CD4-positive, alpha-beta T cell treated with Interferon alpha-2 for 1 hour (primary cell): ENCODE results near the gene CDH26.
"Not testable (repeated sequence)": the region's sequence is repeated elsewhere in the genome, so short reads cannot be mapped to it uniquely, and the experiment has no call there.

Source experiments
- DNase-seq, 2 donors: peaks; one replicate each; pipeline ENCODE4 v3.0.0-alpha.2; 2020 to 2022

The CDH26 gene

DNA sequence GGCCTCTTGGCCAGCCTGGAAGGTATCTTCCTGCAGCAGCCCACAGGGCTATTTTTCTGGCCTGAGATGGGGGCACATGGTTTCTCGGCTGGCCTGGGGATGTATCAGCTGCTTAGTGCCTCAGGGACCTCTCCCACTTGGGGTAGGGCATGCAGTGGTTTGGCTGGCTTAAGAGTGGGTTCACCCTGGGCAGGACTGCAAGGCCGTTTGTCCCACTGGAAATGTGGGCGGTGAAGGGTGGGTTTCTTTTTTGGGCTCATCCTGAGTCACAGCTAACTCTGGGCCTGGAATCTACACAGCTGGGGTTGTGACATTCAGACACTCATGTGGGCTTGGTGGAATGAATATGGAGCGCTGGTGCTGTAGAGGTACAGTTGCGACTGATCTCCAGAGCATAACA, 62.0 kb downstream of the CDH26 start:
- DNase-seq, result no peak

DNA sequence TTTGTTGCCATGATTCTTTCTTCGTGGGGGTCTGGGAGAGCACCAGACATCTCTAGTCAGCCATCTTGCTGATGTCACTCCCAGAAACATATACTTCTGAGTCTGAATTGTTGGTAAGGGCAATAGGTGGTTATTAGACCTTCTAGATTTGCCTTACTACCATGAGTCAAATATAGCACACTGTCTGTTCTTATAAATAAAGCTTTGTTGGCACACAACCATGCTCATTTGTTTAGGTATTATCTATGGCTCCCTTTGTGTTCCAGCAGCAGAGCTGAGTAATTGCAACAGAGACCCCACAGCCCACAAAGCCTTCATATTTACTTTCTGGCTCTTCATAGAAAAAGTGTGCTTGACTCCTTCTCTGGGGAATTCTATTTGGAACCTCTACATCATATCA, 62.9 kb downstream of the CDH26 start:
- no peak for DNase-seq

DNA sequence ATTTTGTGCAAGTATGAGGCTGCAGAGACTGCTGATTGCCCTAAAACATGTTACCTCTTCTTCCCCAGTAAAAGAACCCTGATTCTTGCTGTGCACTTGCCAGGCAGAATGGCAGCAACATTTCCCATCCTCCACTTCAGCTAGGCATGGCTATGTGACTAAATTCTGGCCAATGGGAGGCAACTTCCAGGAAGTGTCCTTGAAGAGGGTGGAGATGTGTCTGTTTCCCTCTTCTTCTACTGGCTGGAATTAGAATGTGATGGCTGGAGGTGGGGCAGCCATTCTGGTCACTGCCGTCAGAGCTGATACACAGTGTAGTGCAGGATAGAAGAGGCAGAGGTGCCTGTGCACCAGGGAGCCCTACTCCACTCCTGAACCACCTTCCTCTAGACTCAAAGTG, 64.6 kb downstream of the CDH26 start:
- no peak for DNase-seq

DNA sequence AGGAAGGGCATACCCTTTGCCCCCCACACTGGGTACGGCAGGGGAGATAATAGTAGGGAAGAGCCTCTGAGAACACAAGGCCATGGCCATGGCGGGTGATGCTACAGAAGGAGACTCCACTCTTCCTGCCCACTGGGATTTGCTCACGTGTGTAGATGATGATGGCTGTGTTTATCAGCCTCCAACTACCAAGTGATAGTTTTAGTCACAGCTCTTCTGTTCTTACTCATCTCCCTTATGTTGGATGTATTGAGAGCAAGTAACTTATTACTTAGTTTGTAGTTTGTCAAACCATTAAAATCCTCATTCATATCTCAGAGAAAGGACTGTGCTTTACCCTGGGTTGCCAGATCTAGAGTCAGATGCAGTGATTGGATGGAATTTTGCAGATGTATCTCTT, 66.0 kb downstream of the CDH26 start:
- no peak for DNase-seq

DNA sequence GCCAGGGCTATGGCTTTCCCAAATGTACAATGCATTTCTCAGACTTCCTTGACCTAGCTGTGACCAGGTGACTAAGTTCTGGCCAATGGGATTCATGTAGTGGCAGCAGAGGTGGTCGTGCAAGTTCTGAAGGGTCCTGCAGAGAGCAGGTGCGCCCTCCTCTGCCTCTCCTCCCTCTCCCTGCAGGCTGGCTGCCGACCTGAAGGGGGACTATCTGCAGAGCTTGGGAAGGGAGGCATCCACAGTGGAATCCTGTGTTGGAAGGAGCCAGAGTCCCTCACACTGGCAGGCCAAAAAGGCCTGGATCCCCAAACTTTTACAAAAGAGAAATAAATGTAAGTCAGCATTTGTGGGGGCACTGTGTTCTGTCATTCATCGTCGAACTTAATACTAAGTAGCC, 66.6 kb downstream of the CDH26 start:
- DNase-seq, result no peak

DNA sequence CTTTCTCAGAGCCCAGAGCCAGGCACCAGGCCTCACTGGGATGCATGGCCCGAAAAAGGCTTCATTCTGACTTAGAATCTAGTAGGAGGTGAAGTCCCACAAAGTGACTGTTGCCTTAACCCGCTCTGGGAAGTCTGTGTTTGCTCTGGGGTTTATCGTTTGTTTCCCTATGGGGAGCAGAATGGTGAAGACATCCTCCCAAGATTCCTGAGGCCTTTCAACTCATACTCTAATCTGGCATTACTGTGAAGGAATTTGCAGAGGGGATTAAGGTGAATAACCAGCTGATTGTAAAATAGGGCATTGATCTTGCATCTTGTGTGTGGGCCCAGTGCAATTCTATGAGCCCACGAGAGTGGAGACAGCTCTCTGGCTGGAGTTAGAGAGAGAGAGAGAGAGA, 67.8 kb downstream of the CDH26 start:
- no peak for DNase-seq

DNA sequence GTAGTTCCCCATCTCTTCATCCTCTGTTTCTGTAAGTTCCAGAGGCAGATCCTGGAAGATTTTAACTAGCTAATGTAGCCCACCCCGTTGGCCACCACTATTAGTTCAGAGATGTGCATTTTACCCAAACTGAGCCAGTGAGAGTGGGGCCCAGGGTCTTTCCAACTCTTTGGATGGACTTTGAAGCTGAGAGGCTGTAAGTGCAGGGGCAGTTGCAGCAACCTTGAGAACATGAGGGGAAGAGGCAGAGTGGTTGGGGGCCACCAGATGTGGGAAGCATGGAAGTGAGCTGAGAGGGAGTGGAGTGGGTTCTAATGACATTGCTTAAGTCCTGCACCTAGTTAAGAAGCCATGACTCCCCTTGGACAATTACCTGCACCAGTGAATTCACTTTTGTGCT, 72.2 kb downstream of the CDH26 start:
- DNase-seq, result no peak

DNA sequence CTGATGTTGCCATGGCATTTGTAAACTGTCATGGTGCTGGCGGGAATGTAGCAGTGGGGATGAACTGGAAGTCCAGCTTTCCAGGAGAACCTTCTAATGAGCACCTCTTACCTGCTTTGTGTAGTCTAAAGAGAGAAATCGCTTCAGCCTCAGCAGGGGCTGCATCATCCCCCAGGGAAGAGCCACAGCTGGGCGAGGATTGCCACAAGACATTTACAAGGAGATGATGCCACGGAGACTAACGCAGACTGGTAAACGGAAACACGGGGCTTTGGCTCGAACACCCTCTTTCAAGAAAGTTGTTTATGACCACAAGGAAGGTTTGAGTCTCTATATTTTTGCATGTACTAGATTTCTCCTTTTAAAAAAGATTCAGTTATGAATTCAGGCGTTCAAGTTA, 72.9 kb downstream of the CDH26 start:
- DNase-seq, result no peak

DNA sequence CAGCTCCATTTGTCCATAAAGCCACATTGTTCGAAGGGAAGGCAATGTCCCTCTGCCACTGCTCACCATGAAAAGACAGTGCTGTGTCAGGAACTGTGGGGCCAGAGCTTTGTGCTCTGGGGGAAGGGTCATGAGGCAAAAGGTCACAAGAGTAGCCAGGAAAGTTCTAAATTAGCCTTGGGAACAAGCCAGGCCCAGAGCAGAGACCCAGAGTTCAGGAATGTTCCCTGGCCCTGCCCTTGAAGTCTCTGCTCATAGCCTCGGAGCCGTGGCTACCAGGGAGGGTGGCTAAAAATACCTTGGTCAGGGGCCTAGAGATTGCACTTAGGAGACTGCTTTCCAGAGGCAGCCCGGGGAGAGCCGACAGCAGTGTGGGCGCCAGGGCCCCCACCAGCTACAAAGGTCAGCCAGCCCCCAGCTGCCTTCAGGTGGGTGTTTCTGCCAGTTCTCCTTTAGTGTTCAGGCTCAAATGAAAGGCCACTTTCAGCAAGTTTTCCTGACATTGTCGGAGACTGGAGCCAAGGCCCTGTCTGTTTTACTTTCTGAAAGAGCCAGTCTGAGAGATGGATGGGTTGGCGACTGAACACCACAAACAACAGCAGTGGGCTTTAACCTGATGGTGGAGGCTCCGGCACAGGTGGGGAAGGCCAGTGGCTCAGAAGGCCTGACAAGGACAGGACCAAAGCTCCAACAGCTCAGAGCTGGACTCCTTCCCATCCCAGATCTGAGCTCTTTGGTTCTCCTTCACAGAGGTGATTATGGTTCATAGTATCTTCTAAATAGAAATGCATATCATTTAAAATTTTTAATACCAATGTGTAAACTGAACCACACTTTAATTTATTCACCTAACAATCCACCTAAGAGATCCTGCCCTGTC, 76.2 kb downstream of the CDH26 start:
- no peak for DNase-seq

DNA sequence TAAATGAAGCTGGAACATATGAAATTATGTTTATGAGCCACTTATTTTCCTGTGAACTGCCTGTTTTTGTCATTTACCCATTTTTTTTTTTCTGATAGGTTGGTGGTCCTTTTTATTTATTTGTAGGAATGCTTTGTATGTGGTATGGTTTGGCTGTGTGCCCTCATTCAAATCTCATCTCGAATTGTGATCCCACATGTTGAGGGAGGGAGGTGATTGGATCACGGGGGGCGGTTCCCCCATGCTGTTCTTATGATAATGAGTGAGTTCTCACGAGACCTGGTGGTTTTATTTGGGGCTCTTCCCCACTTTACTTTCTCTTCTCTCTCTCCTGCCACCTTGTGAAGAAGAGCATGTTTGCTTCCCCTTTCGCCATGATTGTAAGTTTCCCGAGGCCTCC, 77.3 kb downstream of the CDH26 start:
- no peak for DNase-seq

DNA sequence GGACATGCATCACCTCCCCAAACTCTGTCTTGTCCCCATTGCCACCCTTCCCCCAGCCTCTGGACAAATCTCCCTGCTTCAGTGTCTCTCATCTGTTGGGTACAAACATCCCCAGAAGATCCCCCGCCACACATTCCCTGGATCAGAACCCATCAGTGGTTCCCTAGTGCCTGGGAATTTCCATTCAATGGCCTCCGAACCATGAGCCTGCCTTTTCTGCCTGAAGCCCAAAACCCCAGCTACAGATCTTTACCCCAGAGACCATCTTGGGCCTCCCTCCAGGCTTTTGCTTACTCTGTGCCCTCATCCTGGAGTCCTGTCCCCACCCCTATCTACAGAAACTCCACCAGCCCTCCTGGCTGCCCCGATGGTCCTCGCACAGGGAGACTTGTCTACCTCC, 78.1 kb downstream of the CDH26 start:
- DNase-seq, result no peak

DNA sequence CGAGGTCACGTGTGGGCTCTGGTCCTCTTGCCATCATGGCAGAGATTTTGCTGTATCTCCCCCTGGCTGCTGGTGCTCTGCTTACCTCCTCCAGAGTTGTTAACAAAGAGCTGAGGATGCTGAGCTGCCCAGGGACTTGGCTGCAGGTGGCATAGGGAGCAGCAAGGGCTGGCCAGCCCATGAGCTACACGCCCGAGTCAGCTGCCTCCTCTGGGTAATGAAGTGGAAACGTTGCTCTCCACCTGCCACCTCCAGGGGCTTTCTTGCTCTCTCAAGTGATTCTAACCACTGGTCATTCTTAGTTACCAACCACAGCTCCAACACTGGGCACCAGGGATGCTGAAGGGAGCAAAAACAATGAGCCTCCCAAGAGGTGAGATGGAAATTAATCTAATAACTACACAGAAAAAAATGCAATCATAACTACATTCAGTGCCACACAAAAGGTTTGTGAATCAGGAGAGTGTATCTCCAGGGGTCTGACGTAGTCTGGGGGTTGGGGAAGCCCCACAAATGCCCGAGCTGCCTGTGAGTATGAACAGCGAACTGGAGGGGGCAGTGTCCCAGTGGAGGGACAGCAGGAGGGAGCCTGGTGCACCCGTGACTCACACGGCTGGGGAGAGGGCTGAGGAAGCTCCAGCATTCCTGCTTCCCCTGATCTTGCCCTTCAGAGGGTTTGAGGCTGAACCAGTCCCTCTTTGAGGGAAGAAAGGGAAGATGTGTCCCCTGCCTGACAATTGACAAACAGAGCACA, 78.7 kb downstream of the CDH26 start:
- no peak for DNase-seq

DNA sequence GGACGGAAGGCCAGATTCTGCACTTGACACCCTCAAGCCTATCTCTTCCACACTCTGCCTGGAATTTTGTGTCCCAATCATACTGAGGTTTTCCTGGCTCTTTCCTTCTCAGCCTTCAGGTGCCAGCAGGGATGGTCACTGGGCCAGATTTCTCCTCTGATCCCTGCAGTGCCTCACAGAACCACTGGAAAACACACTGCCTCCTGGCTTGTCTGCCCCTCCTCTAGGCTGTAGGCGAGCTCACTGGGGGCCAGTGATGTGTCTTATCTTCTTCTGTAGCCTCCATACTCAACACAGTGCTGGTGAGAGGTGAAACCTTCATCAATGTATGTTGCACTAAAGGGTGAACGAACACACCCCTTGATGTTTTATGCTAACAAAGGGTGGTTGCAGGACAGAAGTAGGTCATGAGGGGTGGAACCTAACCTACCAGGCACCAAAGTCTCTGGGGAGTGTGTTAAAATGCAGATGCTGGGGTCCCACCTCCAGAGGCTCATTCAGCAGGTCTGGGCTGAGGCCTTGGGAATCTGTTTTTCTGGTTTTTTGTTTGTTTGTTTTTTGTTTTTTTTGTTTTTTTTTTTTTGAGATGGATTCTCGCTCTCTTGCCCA, 80.3 kb downstream of the CDH26 start:
- DNase-seq, result no peak

DNA sequence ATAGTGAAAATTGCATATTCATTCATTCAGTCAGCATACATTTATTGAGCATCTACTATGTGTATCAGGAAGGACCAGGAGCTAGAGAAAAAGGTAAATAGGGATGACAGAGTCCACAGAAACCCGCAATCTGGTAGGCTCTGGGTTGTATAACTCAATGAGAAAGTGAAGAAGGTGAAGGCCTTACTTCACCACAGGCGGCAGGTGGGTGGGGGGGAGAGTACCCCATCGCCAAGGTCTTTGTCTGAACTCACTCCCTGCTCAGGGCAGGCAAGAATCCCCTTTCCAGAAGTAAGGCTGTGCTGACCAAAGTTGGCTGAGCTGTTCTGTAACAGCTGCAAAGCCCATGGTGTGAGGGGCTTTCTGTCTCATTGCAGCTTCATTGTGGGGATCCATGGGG, 81.3 kb downstream of the CDH26 start:
- DNase-seq, result no peak

DNA sequence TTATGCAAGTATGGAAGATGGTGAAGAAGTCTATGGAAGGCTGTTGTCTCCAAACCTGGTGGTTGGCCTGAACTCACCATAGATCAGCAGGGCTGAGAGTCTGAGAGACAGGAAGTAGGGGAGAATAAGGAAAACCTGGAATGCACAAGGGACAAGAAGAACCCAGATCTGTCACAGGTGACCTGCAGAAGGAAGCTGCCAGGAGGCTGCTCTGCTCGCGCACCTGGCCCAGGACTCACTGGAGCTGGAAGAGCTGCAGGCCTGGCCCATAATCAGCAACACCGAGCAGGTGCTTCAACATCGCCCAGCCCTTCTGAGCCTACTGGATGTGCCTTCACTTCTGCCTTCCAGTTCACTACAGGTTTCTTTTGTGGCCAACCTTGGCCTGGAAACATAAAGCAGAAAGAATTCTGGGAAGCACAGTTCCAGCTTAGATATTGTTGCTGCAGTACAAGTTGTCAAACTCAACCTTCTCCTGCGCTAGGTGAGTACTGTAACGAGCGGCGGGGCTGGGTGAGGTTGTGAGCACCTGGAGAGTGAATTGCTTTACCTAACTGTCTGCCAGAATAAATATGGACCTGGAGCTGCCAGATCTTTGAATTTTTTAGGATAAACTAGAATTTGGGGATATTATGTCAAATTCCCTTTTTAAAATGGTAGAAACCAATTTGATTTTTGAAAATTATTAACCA, 82.4 kb downstream of the CDH26 start:
- no peak for DNase-seq

DNA sequence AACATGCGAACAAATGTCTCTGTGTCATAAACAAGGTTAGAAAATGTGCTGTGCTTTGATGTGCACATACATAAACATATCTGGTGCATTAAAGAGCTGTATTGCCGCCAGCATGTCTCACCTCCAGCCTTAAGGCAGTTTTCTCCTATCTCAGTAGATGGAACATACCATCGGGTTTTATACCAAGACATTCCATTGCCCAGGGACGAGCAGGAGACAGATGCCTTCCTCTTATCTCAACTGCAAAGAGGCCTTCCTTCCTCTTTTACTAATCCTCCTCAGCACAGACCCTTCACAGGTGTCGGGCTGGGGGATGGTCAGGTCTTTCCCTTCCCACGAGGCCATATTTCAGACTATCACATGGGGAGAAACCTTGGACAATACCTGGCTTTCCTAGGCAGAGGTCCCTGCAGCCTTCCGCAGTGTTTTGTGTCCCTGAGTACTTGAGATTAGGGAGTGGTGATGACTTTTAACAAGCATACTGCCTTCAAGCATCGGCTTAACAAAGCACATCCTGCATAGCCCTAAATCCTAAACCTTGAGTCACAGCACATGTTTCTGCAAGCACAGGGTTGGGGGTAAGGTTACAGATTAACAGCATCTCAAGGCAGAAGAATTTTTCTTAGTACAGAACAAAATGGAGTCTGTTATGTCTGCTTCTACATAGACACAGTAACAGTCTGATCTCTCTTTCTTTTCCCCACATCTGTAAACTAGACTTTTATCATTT, 83.4 kb downstream of the CDH26 start:
- DNase-seq, result not testable (repeated sequence)

DNA sequence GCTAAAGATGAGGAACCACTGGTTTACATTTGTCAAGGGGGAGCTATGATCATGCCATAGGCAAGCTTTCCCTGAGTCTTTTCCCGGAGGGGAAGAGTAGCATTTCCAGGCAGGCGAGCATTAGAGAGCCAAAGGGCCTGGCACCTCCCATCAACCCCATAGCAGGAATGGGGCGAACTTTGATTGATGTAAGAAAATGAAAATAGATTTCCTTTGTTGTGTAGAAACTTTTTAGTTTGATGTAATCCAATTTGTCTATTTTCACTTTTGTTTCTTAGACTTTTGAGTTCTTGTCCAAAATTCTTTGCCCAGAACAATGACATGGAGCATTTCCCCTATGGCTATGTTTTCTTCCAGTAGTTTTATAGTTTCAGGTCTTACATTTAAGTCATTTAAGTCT, 85.2 kb downstream of the CDH26 start:
- DNase-seq, result no peak

DNA sequence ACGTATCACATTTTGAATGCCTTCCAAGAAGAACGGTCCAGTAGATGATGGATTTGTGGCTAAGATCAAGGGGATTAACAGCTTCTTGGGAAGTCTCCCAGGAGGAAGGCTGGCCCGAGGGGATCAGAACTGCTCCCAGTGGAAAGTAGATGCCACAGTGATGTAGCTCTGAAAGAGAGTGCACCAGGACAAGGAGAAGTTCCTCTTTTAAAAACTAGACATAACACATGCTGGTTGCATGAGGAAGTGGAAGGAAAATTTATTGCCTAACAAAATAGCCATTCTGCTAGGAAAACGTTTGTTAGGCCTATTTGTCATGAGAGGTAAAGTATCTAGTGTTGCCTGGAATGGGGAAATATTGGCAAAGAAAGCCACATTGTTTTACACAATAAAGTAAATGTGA, 87.8 kb downstream of the CDH26 start:
- peak in 1 of 2 donors; percentile 5 for DNase-seq

DNA sequence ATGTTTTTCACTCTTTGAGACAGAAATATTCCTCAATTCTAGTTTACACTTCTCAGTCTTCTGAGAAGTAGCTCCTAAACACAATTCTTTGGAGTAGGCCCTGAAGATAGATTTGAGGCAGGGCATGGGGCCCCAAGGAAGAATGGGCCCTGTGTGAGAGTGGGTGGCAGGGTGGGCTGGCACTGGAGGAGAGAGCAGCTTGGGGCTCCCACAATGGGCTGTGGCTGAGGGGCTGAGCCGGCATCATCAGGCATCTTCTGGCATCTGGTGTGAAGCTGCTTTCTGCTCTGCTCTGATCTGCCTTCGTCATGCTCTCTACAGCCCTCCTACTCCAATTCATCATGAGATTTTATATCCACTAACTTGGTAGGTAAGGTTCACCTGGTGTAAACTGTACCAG, 88.2 kb downstream of the CDH26 start:
- DNase-seq, result no peak

DNA sequence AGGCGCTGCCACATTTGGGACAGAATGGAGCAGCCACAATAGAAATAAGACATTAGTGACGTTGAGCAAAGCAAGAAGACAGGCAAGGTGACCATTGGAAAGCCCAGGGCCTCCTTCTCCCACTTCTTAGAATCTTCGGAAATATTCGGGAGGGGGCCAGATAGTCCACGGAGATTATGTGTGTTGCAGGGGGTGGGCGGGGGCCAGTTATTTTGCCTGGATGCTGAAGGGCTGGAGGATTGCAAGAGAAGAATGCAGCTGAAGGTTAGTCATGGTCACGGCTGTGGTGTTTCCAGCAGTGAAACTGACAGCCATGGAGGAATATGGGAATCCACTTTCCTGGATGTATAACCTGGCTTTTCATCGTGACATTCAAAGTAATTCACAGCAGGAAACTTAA, 88.6 kb downstream of the CDH26 start:
- DNase-seq, result no peak

DNA sequence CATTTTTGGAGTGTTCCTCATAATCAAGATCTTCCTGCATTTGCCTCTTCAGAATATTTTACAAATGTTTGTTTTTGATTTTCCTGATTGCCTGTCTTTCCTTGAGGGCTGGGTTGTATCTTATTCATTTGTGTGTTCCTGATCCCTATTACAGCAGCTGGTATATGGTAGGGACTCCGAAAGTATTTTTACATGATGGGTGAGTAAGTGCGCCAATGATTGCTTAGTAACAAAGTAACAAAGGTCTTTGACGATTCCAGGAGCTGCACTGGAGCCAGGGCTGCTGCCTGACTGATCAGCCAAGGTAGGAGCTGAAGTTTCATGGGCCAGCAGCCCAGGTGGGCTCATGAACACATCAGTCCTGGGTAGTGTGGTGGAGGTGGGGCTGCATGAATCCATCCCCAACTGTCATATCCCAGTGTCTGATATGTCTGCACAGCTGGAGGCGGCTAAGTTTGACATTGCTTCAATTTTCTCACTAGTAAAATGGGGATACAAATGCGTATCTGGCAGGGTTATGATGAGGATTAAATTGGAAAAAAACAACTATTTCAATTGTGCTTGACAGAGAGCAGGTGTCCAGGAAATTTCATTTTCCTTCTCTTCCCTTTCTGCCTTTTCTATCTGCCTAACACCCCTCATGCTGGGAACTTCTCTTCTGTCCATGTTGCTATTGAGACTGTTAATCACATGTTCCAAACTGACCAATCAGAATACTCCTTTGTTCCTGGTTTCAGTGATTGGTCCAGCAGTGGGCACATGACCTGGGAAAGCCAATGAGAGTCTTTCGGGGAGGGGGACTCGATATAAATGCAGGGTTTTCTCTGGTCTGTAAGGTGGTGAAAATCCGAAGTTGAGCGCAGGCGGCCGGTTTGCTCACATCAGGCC, 90.7 kb downstream of the CDH26 start:
- DNase-seq, result no peak

DNA sequence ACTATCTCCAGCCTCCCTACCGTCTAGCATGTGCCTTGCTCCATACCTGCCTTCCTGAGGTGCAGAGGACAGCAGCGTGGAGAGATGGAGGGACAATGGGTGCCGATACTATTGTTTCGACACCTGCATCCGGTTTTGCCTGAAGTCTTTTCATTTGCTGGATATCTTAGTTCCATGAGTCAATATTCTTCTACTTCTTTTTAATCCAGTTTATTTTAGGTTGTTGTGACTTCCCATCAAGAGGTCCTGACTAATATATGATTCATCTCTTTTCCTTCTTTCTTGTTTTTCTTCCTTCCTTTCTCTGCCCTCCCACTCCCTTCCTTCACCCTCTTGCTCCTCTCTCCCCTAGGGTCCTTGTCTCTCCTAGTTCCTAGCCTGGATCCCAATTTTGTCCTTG, 91.4 kb downstream of the CDH26 start:
- no peak for DNase-seq
